Astrocyte (in vitro differentiated cells and primary cell): ENCODE data around the gene EN1. TPM values are rescaled to one million over a fixed set of nuclear protein-coding genes. Genes with fewer than 3 reads are reported as not detected.

Experiments
- DNase-seq: peaks from one replicate; pipeline ENCODE4 v3.0.0-alpha.2; 2010; ENCODE audit warnings: low read depth
- FAIRE-seq: peaks from 2 replicates; lab custom pipeline; 2011; peaks lifted over from hg19 to GRCh38; lab: Jason Lieb, UNC
- H2AFZ ChIP-seq: 2 replicates; pipeline ENCODE4 v1.6.0; 2012; ENCODE audit warnings: low read depth, low read length, inconsistent platforms
- H3K27ac ChIP-seq: 2 replicates; pipeline ENCODE4 v1.5.1; 2011; ENCODE audit warnings: low read depth, low read length, inconsistent platforms
- H3K27me3 ChIP-seq: 2 replicates; pipeline ENCODE4 v1.6.0; 2011; ENCODE audit warnings: low read length, inconsistent platforms; ENCODE audit not compliant: insufficient read depth
- H3K36me3 ChIP-seq: 2 replicates; pipeline ENCODE4 v1.5.1; 2011; ENCODE audit warnings: low read length, inconsistent platforms; ENCODE audit not compliant: insufficient read depth
- H3K4me1 ChIP-seq: 2 replicates; pipeline ENCODE4 v1.5.1; 2011; ENCODE audit warnings: low read length, inconsistent platforms; ENCODE audit not compliant: insufficient read depth
- H3K4me2 ChIP-seq: 2 replicates; pipeline ENCODE4 v1.6.0; 2012; ENCODE audit warnings: low read length, inconsistent platforms
- H3K4me3 ChIP-seq: 2 replicates; pipeline ENCODE4 v1.5.1; 2011; ENCODE audit warnings: low read depth, mild to moderate bottlenecking, low read length, inconsistent platforms; ENCODE audit not compliant: insufficient read depth
- H3K79me2 ChIP-seq: 2 replicates; pipeline ENCODE4 v1.6.0; 2012; ENCODE audit warnings: mild to moderate bottlenecking, low read length, inconsistent platforms; ENCODE audit not compliant: insufficient read depth
- H3K9ac ChIP-seq: 2 replicates; pipeline ENCODE4 v1.6.0; 2012; ENCODE audit warnings: mild to moderate bottlenecking, low read length, inconsistent platforms
- H3K9me3 ChIP-seq: 2 replicates; pipeline ENCODE4 v1.5.1; 2012; ENCODE audit warnings: low read depth, mild to moderate bottlenecking, low read length, inconsistent platforms; ENCODE audit not compliant: insufficient read depth
- H4K20me1 ChIP-seq: 2 replicates; pipeline ENCODE4 v1.6.0; 2012; ENCODE audit warnings: low read length, inconsistent platforms; ENCODE audit not compliant: insufficient read depth
- H3K27ac Mint-ChIP-seq: one replicate; pipeline ENCODE4 v1.8.0; 2021; ENCODE audit warnings: mild to moderate bottlenecking, mixed read lengths; ENCODE audit not compliant: unreplicated experiment
- H3K27me3 Mint-ChIP-seq: one replicate; pipeline ENCODE4 v1.8.0; 2021; ENCODE audit warnings: low read depth, mixed read lengths; ENCODE audit not compliant: unreplicated experiment
- H3K36me3 Mint-ChIP-seq: one replicate; pipeline ENCODE4 v1.8.0; 2021; ENCODE audit warnings: low read depth, mixed read lengths; ENCODE audit not compliant: unreplicated experiment
- H3K4me1 Mint-ChIP-seq: one replicate; pipeline ENCODE4 v1.8.0; 2021; ENCODE audit warnings: low read depth, mixed read lengths; ENCODE audit not compliant: unreplicated experiment
- H3K4me3 Mint-ChIP-seq: one replicate; pipeline ENCODE4 v1.8.0; 2021; ENCODE audit warnings: mild to moderate bottlenecking, moderate library complexity, mixed read lengths; ENCODE audit not compliant: unreplicated experiment
- H3K9me3 Mint-ChIP-seq: one replicate; pipeline ENCODE4 v1.8.0; 2021; ENCODE audit warnings: mild to moderate bottlenecking, mixed read lengths; ENCODE audit not compliant: unreplicated experiment
- CTCF ChIP-seq: IDR thresholded peaks from 2 replicates; pipeline ENCODE4 v1.5.1; 2011; ENCODE audit warnings: low read depth, mild to moderate bottlenecking, inconsistent platforms, low read length, moderate library complexity; ENCODE audit not compliant: insufficient read depth
- EZH2 ChIP-seq: IDR thresholded peaks from 2 replicates; pipeline ENCODE4 v1.6.1; 2012; ENCODE audit warnings: mild to moderate bottlenecking, low read length, inconsistent platforms; ENCODE audit not compliant: insufficient read depth
- total RNA-seq: library from RNA; stranded (reverse); gene quantifications from 2 replicates; pipeline ENCODE4 v1.2.1, GENCODE V29; 2021

EN1 gene
- total RNA-seq, 1 donor from 2014 or later: 0.09 TPM

GRCh38 chr2:118815731-118816130 is 31.7 kb downstream of the EN1 start:
- Histone ChIP-seq H3K4me3 (no peak overlapping the region), H3K27ac (no peak overlapping the region), H4K20me1 (no peaks in the 10 kb centered on the region), H3K27me3 (peaks cover 17% of the 10 kb centered on the region), H3K9me3 (no peaks in the 10 kb centered on the region), H3K9ac (no peak overlapping the region), H2AFZ (no peak overlapping the region), H3K79me2 (no peaks in the 10 kb centered on the region), H3K4me2 (no peak overlapping the region), H3K36me3 (no peaks in the 10 kb centered on the region), H3K4me1 (no peaks in the 10 kb centered on the region)
- H3K9me3 Mint-ChIP-seq: no peaks in the 10 kb centered on the region
- TF ChIP-seq EZH2 (no peak), CTCF (no peak)
- DNase-seq: no peak
- no peak overlapping the region for H3K4me3 Mint-ChIP-seq
- FAIRE-seq: no peak
- H3K27ac Mint-ChIP-seq: no peak overlapping the region
- peaks cover 73% of the 10 kb centered on the region for H3K27me3 Mint-ChIP-seq
- no peaks in the 10 kb centered on the region for H3K36me3 Mint-ChIP-seq
- no peaks in the 10 kb centered on the region for H3K4me1 Mint-ChIP-seq

GRCh38 chr2:118815314-118815713 is 32.1 kb downstream of the EN1 start:
- Histone ChIP-seq H3K9me3 (no peaks in the 10 kb centered on the region), H3K27me3 (peaks cover 17% of the 10 kb centered on the region)

More at GRCh38 chr2:118815314-118815713, 32.1 kb downstream of the EN1 start:
- Mint-ChIP-seq H3K4me1 (no peaks in the 10 kb centered on the region), H3K27ac (no peak overlapping the region), H3K27me3 (peaks cover 68% of the 10 kb centered on the region), H3K36me3 (no peaks in the 10 kb centered on the region), H3K9me3 (no peaks in the 10 kb centered on the region), H3K4me3 (no peak overlapping the region)
- FAIRE-seq (no peak), DNase-seq (no peak)
- H3K9ac ChIP-seq: no peak overlapping the region
- H4K20me1 ChIP-seq: no peaks in the 10 kb centered on the region
- no peak overlapping the region for H3K27ac ChIP-seq
- H3K4me3 ChIP-seq: no peak overlapping the region
- no peak overlapping the region for H2AFZ ChIP-seq
- H3K4me2 ChIP-seq: no peak overlapping the region
- no peaks in the 10 kb centered on the region for H3K4me1 ChIP-seq
- H3K36me3 ChIP-seq: no peaks in the 10 kb centered on the region
- no peak for TF ChIP-seq EZH2
- TF ChIP-seq CTCF: no peak
- no peaks in the 10 kb centered on the region for H3K79me2 ChIP-seq
